CD4-positive, CD25-positive, alpha-beta regulatory T cell (primary cell): ENCODE data around the gene RPS27A. TPM values are rescaled to one million over a fixed set of nuclear protein-coding genes. Genes with fewer than 3 reads are reported as not detected.

Source experiments
- ATAC-seq, 2 donors: fragments of 150-1000 bp; cut with Tn5 transposase; one replicate each; pipeline ENCODE4 v1.10.0; 2021; ENCODE audit warnings: low read depth in 2 of 2, moderate number of reproducible peaks in 2 of 2, moderate library complexity in 1 of 2
- DNase-seq, 3 donors: peaks; one replicate each; pipeline versions ENCODE4 v3.0.0 to v3.0.0-alpha.2; 2012 to 2022; ENCODE audit warnings: mixed read lengths in 1 of 3
- H3K27ac ChIP-seq: one replicate; pipeline ENCODE4 v1.7.0; 2013; ENCODE audit warnings: mild to moderate bottlenecking, low read length; ENCODE audit not compliant: insufficient read depth, poor library complexity, severe bottlenecking
- H3K27me3 ChIP-seq: one replicate; pipeline ENCODE4 v1.7.0; 2013; ENCODE audit warnings: low read length; ENCODE audit not compliant: control insufficient read depth, insufficient read depth
- H3K36me3 ChIP-seq: one replicate; pipeline ENCODE4 v1.7.0; 2013; ENCODE audit warnings: mild to moderate bottlenecking, low read length, moderate library complexity; ENCODE audit not compliant: control insufficient read depth, insufficient read depth
- H3K4me1 ChIP-seq: 2 replicates; pipeline ENCODE4 v1.7.0; 2013; ENCODE audit warnings: mild to moderate bottlenecking, low read length; ENCODE audit not compliant: insufficient read depth, control insufficient read depth, poor library complexity, severe bottlenecking
- H3K4me3 ChIP-seq: one replicate; pipeline ENCODE4 v1.7.0; 2013; ENCODE audit warnings: low read depth, mild to moderate bottlenecking, low read length, moderate library complexity
- H3K9me3 ChIP-seq, 2 experiments: 1 replicate in 1 of 2; 2 replicates in 1 of 2; pipeline ENCODE4 v1.7.0; 2013; ENCODE audit warnings: low read length in 2 of 2, mild to moderate bottlenecking in 1 of 2, moderate library complexity in 1 of 2; ENCODE audit not compliant: control insufficient read depth in 2 of 2
- H3K27ac Mint-ChIP-seq, 3 donors: one replicate each; pipeline ENCODE4 v1.8.0; 2020 to 2022; ENCODE audit warnings: mild to moderate bottlenecking in 3 of 3, mixed read lengths in 3 of 3, moderate library complexity in 2 of 3
- H3K27me3 Mint-ChIP-seq: one replicate; pipeline ENCODE4 v1.8.0; 2022; ENCODE audit warnings: mild to moderate bottlenecking, mixed read lengths
- H3K36me3 Mint-ChIP-seq: one replicate; pipeline ENCODE4 v1.8.0; 2020; ENCODE audit warnings: mixed read lengths
- H3K4me1 Mint-ChIP-seq, 4 donors: one replicate each; pipeline ENCODE4 v1.8.0; 2020 to 2022; ENCODE audit warnings: mixed read lengths in 4 of 4, mild to moderate bottlenecking in 1 of 4
- H3K4me3 Mint-ChIP-seq, 4 donors: one replicate each; pipeline ENCODE4 v1.8.0; 2020 to 2022; ENCODE audit warnings: mild to moderate bottlenecking in 4 of 4, mixed read lengths in 4 of 4, moderate library complexity in 3 of 4
- H3K9me3 Mint-ChIP-seq, 7 donors: one replicate each; pipeline ENCODE4 v1.8.0; 2020 to 2022; ENCODE audit warnings: mixed read lengths in 7 of 7, mild to moderate bottlenecking in 3 of 7, moderate library complexity in 2 of 7
- polyA plus RNA-seq, 4 donors: library from polyadenylated mRNA; unstranded; fragments of 300-500 nt; fragmentation: Illumina TruSeq; gene quantifications; one replicate each; pipeline ENCODE4 v1.2.3, GENCODE V29; 2021
- total RNA-seq: library from RNA; stranded (reverse); gene quantifications from one replicate; pipeline ENCODE4 v1.2.3, GENCODE V29; 2022

Gene RPS27A
- total and polyA plus RNA-seq, 5 donors from 2014 or later: 1,249 to 3,459 (median 2,464) TPM

DNA sequence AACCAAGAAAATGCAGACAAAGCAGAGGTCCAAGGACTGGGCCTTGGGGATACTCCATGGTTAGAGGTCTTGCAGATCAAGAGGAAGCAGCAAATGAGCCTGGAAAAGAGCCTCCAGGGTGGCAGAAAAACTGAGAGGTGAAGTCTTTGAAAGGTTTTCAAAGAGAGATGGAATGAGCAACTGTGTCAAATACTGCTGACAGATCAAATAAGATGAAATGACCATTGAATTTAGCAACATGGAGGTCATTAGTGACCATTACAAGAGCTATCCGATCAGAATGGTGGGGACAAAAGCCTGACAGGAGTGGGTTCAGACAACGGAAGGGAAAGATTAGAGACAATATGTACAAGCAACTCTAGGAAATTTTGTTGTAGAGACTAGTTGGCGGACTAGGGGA, 1.9 kb upstream of the RPS27A start:
- Mint-ChIP-seq H3K4me1 (peaks cover 32 to 79% (median 63%) of the 10 kb centered on the region in 4 donors), H3K4me3 (peak overlapping the region; percentile 95 to 100 (median 98)), H3K36me3 (peaks cover 26% of the 10 kb centered on the region), H3K9me3 (peaks cover 0 to 3% (median 0%) of the 10 kb centered on the region in 7 donors), H3K27ac (peak overlapping the region; percentile 20 to 99 (median 55)), H3K27me3 (peaks cover 12% of the 10 kb centered on the region)
- ATAC-seq (no peak), DNase-seq (no peak)
- H3K4me3 ChIP-seq: no peak overlapping the region
- peaks cover 45% of the 10 kb centered on the region for H3K4me1 ChIP-seq
- peak overlapping the region; percentile 39 for H3K27ac ChIP-seq
- H3K9me3 ChIP-seq: no peaks in the 10 kb centered on the region
- H3K36me3 ChIP-seq: peaks cover 17% of the 10 kb centered on the region
- H3K27me3 ChIP-seq: no peaks in the 10 kb centered on the region

- peak overlapping the region; percentile 99 for H3K4me3 ChIP-seq
- peaks cover 32 to 85% (median 66%) of the 10 kb centered on the region in 4 donors for H3K4me1 Mint-ChIP-seq
These were observed 873 bp upstream of the RPS27A start for GRCh38 chr2:55231546-55232083.

GRCh38 chr2:55232863-55233657, 572 bp downstream of the RPS27A start:
- peaks cover 0 to 2% (median 0%) of the 10 kb centered on the region in 7 donors for H3K9me3 Mint-ChIP-seq
- H3K27me3 Mint-ChIP-seq: peaks cover 12% of the 10 kb centered on the region
- DNase-seq (peak; percentile 40 to 57 (median 45)), ATAC-seq (peak; percentile 30 to 31)
- peak overlapping the region; percentile 96 for H3K27ac ChIP-seq
- H3K36me3 ChIP-seq: peaks cover 36% of the 10 kb centered on the region
- peaks cover 30 to 73% (median 58%) of the 10 kb centered on the region in 4 donors for H3K4me1 Mint-ChIP-seq
- peak overlapping the region; percentile 95 to 100 (median 98) for H3K4me3 Mint-ChIP-seq
- peaks cover 43% of the 10 kb centered on the region for H3K4me1 ChIP-seq
- H3K9me3 ChIP-seq: no peaks in the 10 kb centered on the region
- H3K27me3 ChIP-seq: no peaks in the 10 kb centered on the region
- peak overlapping the region; percentile 98 to 99 (median 99) for H3K27ac Mint-ChIP-seq
- H3K36me3 Mint-ChIP-seq: peaks cover 27% of the 10 kb centered on the region
- peak overlapping the region; percentile 99 for H3K4me3 ChIP-seq

More at GRCh38 chr2:55231546-55232083, 873 bp upstream of the RPS27A start:
- Mint-ChIP-seq H3K4me3 (peak overlapping the region; percentile 95 to 100 (median 98)), H3K27me3 (peaks cover 12% of the 10 kb centered on the region), H3K27ac (peak overlapping the region; percentile 98 to 99 (median 99)), H3K9me3 (peaks cover 0 to 3% (median 0%) of the 10 kb centered on the region in 7 donors), H3K36me3 (peaks cover 27% of the 10 kb centered on the region)
- Histone ChIP-seq H3K27ac (peak overlapping the region; percentile 96), H3K4me1 (peaks cover 48% of the 10 kb centered on the region), H3K27me3 (no peaks in the 10 kb centered on the region), H3K9me3 (no peaks in the 10 kb centered on the region), H3K36me3 (peaks cover 28% of the 10 kb centered on the region)
- DNase-seq (no peak), ATAC-seq (no peak)

- H3K4me1 Mint-ChIP-seq: peaks cover 24 to 68% (median 53%) of the 10 kb centered on the region in 4 donors
- H3K36me3 Mint-ChIP-seq: peaks cover 28% of the 10 kb centered on the region
These were observed 1.1 kb downstream of the RPS27A start for GRCh38 chr2:55233658-55233940.

DNA sequence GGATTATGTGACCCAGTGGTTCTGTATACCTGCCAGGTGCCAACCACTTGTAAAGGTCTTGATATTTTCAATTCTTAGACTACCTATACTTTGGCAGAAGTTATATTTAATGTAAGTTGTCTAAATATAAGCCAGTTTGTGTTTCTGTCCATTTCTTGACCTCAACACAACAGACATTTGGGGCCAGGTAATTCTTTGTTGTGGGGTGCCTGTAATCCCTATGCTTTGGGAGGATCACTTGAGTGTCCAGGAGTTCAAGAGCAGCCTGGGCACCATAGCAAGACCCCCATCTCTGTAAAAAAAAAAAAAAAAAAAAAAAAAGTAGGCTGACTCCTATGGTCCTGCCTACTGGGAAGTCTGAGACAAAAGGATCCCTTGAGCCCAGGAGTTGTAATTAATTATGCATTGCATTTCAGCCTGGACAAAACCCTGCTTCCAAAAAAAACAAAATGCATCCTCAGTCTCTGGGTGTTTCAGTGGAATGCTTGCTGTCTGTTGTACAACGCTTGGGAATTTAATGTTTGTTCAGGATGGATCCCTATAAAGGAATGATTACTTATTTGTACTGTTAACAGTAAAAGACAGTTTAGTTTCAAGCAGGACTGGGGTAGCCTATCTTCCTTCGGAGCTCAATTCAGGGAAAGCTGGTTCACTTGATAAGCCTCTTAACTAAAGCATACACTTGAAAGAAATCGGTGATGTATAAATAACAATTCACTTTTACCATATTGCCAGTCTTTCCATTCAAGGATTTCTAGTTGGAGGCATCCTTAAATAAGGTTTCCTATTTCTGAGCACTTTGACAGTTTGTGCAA, 3.4 kb downstream of the RPS27A start:
- H3K27ac Mint-ChIP-seq: peak overlapping the region in 1 of 3 donors; percentile 6
- H3K27ac ChIP-seq: peak overlapping the region; percentile 96
- no peak for DNase-seq
- peaks cover 14 to 56% (median 45%) of the 10 kb centered on the region in 4 donors for H3K4me1 Mint-ChIP-seq
- H3K4me3 Mint-ChIP-seq: peak overlapping the region in 2 of 4 donors; percentile 71 to 95
- H3K27me3 Mint-ChIP-seq: peaks cover 12% of the 10 kb centered on the region
- ATAC-seq: no peak
- H3K27me3 ChIP-seq: no peaks in the 10 kb centered on the region
- H3K4me1 ChIP-seq: peaks cover 40% of the 10 kb centered on the region
- peak overlapping the region; percentile 9 for H3K4me3 ChIP-seq
- peaks cover 39% of the 10 kb centered on the region for H3K36me3 ChIP-seq
- H3K36me3 Mint-ChIP-seq: peaks cover 29% of the 10 kb centered on the region
- H3K9me3 ChIP-seq: no peaks in the 10 kb centered on the region
- no peaks in the 10 kb centered on the region for H3K9me3 Mint-ChIP-seq

More at GRCh38 chr2:55233658-55233940, 1.1 kb downstream of the RPS27A start:
- H3K27me3 ChIP-seq: no peaks in the 10 kb centered on the region
- peaks cover 37% of the 10 kb centered on the region for H3K4me1 ChIP-seq
- ATAC-seq: no peak
- peaks cover 37% of the 10 kb centered on the region for H3K36me3 ChIP-seq
- H3K9me3 ChIP-seq: no peaks in the 10 kb centered on the region
- no peak for DNase-seq
- H3K27ac ChIP-seq: peak overlapping the region; percentile 96
- Mint-ChIP-seq H3K27ac (peak overlapping the region; percentile 98 to 99 (median 99)), H3K9me3 (no peaks in the 10 kb centered on the region), H3K4me3 (peak overlapping the region; percentile 95 to 100 (median 98)), H3K27me3 (peaks cover 12% of the 10 kb centered on the region)
- H3K4me3 ChIP-seq: peak overlapping the region; percentile 99

- H3K27ac ChIP-seq: no peak overlapping the region
- Mint-ChIP-seq H3K4me1 (peaks cover 12 to 45% (median 37%) of the 10 kb centered on the region in 4 donors), H3K4me3 (peak overlapping the region in 1 of 4 donors; percentile 58), H3K27me3 (peaks cover 10% of the 10 kb centered on the region), H3K27ac (no peak overlapping the region), H3K9me3 (no peaks in the 10 kb centered on the region), H3K36me3 (peaks cover 29% of the 10 kb centered on the region)
- no peak for DNase-seq
- H3K4me3 ChIP-seq: no peak overlapping the region
- H3K4me1 ChIP-seq: peaks cover 30% of the 10 kb centered on the region
- H3K36me3 ChIP-seq: peaks cover 45% of the 10 kb centered on the region
- H3K27me3 ChIP-seq: no peaks in the 10 kb centered on the region
- H3K9me3 ChIP-seq: no peaks in the 10 kb centered on the region
- no peak for ATAC-seq
These were observed 4.6 kb downstream of the RPS27A start for GRCh38 chr2:55236992-55237543.

GRCh38 chr2:55239656-55240222, 7.3 kb downstream of the RPS27A start:
- H3K27ac ChIP-seq: no peak overlapping the region
- ATAC-seq (peak in 1 of 2 donors; percentile 39), DNase-seq (no peak)
- H3K9me3 Mint-ChIP-seq: no peaks in the 10 kb centered on the region
- H3K4me1 Mint-ChIP-seq: peaks cover 6 to 26% (median 19%) of the 10 kb centered on the region in 4 donors
- H3K4me3 Mint-ChIP-seq: no peak overlapping the region
- H3K4me1 ChIP-seq: peaks cover 13% of the 10 kb centered on the region
- no peaks in the 10 kb centered on the region for H3K27me3 ChIP-seq
- no peak overlapping the region for H3K4me3 ChIP-seq
- peaks cover 53% of the 10 kb centered on the region for H3K36me3 ChIP-seq
- no peaks in the 10 kb centered on the region for H3K9me3 ChIP-seq
- H3K36me3 Mint-ChIP-seq: peaks cover 23% of the 10 kb centered on the region
- H3K27ac Mint-ChIP-seq: no peak overlapping the region
- H3K27me3 Mint-ChIP-seq: no peaks in the 10 kb centered on the region
